EH (cell line): ENCODE results near the gene DRAXIN.

Experiments
- DNase-seq: peaks from one replicate; pipeline ENCODE4 v3.0.0-alpha.2; 2015; ENCODE audit warnings: low read depth

Gene DRAXIN

DNA sequence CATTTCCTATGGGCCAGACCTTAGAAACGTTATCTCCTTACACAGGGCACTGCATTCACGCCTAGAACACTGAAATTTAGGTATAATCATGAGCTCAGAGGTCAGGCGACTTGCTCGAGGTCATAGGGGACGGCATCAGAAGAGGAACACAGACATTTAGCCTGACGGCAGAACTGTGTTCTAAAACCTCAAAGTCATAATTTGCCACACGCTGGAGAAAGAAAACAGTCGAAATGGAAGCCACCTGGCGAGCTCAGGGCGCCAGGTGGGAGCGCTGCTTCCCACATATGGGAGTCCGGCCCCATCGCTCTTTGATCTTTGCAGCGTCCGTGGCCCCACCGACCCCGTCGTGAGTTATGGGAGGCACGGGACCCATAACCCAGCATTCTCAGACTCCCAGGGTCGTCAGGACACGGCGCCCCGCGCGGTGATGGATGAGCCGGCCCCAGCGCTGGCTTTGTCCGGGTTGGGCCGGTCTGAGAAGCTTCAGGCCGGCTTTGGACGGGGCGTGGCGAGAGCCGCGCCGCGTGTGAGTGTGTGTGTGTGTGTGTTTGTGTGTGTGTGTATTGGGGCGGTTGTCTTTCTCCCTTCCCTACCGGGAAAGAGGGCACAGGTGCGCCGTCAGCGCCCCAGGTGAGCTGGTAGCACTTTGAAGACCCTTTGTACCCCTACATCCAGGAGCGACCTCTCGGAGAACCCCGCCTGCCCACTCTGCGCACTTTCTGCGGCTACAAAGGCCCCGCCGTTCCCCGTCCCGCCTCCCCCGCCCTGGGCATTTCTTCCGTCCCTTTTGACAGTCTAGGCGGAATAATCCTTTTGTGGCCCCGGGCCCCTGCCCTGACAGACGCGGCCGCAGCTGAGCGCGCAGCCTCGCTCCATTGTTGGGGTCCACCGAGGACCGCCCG, 861 bp upstream of the DRAXIN start:
- DNase-seq: no peak

DNA sequence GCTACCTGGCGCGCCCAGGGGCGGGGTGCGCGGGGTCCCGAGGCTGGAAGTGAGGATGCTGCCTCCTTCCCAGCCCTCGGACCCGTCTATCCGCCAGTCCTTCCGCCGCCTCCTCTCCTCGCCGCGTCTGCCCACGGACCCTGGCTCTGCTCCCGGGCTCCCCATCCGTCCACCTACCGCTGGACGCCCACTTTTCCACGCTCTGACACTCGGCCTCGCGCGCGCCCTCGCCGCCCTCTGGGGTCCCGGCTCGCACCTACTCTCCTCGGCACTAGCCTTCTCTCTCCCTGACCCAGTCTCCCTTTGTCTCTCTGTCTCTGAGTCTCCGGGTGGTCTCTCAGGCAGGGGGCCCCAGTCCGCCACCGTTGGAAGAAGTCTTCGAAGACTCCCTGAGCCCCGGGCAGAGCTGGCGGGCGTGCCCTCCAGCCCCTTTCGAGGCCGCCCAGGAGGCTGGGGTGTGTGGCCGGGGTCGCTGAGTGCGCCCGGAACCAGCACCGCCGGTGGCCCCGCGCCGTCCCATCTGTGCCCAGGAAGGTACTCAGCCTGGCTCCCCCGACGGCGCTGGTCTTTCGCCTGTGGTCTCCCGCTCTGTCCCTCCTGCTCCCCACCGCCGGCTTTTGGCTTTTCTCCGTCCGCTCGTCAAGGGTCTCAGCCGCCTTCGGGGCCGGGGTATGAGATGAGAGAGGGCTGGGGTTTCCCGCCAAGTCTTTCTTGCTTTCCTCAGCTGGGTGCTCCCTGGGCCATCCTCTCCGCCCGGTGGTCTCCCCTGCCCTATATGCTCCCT, 610 bp downstream of the DRAXIN start:
- no peak for DNase-seq

DNA sequence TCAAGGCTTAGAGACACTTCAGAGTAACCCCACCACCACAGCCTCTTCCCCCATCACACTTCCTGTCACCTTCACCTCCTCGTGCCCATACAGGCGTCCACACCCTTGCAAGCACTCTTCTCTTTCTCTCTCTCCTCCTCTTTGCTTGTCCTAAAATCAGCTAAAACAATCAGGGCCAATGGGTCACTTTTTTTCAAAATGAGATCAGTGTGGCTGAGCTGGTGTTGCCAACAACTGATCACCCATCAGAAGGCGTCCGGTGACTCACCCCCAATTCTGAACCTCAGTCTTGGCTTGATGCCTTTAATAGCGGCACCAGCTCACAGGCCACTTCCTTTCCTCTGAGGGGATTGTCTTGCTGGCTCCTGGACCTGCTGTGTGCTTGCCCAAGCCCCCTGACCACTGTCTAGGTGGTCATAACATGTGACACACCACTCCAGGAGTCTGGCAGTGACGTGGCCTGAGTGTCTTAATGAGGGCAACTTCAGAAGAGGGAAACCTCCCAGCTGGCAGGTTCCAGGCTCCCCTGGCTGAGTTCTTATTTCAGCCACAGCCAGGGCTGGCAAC, 1.6 kb downstream of the DRAXIN start:
- peak; percentile 87 for DNase-seq

DNA sequence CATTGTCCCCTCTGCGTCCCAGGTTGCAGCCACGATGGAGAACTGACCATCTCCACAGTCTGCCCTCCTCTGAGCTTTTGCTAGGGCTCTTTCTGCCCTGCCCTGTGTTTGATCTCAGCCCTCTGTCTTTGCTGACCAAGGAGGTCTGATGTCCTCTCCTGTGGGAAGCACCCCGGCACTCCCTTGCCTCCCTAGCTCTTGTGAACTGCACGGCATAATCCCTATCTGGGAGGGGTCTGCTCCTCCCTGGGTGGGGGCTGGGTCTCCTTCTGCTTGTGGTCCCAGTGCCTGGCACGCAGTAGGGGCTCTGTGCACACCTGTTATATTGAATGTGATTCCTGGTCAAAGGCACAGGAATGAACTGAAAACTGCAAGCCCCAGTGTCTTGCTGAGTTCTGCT, 2.4 kb downstream of the DRAXIN start:
- DNase-seq: no peak

DNA sequence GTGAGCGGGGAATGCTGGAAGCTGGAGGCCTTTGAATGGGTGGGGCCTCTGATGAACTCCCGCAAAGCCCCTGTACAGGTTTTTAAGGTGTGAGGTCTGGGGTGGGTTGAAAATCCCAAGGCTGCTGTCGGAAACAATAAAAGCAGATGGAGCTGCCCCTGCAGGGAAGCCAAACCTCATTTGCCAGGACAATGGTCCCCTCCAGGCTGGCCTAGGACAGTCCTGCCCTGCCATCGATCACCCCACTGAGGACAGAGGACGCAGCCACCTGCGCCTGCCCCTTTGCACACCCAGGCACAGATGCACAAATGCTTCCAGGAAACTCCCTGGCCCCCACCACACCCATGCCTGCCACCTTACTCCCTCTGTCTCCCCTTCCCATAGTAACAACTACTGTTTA, 4.4 kb downstream of the DRAXIN start:
- no peak for DNase-seq

DNA sequence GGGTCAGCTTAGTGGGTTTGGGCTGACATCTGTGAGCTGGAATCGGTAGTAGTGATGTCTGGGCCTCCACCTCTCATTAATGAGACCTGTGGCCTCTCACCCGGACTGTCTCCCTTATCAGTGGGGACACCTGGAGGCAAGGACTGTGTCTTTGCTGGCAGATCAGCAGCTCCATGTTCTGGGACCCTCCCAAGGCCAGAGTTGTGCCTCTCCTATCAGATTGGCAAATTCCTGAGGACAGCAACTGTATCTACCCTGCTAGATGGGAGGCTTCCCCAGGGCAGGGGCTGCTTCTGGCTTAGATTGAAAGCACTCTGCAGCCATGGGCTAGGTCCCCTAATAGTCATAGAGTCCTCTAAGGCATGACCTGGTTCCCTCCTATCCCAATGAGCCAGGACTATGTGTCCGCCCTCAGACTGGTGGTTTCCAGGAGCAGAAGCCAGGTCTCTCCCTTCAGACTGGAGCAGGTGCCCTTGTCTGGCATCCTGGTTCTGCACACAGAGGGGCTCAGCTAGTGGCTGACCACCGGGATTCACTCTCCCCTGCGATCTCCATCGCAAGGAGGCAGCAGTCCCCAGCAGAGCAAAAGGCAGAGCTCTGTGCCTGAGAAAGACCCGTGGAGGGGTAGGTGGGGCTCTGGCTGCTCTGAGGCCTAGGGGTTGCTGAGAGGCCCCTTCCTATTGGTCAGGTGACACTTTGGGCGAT, 5.8 kb downstream of the DRAXIN start:
- no peak for DNase-seq

DNA sequence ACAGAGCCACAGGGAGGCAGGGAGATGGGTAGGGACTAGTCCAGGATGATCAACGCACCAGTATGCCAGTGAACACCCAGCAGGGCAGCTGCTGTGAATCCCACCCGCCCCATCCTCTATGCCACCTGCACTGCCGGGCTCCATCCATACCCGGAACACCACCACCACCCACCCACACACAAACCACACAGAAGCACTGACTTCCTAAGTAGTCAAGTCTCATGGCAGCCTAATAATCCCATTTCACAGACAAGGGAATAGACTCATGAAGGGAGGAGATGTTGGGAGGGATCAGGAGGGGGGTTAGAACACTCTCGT, 6.3 kb downstream of the DRAXIN start:
- no peak for DNase-seq

DNA sequence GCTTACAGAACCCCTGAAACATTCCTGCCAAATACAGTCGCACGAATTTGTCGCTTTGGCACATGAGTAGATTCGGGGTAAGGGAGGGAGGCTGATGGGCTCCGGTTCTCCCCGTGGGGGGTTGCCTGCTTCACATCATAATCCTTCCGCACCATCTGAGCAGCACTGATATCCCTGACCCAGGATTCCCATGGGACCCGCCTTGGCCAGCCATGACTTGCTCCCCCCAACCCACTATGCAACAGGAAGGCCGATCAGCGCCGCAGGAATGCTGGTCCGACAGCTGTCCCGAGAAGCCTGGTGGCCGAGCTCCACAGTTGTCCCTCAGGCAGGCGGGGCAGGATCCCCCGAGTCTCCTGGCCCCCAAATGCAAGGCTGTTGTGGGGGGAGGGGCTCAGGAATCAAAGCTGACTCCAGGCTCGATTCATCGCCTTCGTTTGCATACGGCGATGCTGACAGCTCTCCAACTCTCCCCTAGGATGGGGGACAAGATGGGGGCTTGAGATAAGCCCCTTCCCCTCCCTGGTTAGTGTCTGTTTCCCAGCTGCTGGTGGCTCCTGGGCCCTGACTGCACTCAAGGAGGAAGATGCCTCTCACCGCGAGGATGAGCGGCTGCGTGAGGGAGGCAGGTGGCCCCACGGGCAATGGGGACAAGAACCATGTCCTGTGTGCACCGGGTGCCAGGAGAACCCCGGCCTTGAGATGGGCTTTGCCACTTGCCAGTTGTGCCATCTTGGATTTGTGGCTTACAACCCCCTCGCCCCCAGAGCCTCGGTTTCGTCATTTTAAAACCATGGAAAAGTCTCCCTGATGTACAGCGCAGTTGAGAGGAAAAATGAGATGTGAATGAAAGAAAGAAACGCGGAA, 9.3 kb downstream of the DRAXIN start:
- DNase-seq: no peak

DNA sequence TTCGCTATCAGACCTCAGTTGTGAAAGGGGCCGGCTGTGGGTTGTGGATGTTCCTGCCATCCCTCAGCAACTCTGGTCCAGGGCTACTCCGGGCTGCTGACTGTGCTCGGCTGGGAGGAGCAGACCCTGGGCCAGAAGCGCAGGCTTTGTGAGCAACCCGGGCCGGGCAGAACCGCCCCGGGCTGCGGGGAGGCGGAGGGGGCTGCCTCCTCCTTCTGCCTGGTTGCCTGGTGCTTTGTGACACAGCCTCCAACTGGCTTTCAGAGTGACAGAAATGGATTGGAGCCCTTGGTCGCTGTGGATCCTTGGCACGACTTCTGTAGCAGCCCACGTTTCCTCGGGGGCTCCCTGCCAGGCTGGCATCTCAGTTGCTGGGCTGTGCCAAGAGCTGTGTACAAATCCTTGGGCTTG, 10.0 kb downstream of the DRAXIN start:
- DNase-seq: no peak

DNA sequence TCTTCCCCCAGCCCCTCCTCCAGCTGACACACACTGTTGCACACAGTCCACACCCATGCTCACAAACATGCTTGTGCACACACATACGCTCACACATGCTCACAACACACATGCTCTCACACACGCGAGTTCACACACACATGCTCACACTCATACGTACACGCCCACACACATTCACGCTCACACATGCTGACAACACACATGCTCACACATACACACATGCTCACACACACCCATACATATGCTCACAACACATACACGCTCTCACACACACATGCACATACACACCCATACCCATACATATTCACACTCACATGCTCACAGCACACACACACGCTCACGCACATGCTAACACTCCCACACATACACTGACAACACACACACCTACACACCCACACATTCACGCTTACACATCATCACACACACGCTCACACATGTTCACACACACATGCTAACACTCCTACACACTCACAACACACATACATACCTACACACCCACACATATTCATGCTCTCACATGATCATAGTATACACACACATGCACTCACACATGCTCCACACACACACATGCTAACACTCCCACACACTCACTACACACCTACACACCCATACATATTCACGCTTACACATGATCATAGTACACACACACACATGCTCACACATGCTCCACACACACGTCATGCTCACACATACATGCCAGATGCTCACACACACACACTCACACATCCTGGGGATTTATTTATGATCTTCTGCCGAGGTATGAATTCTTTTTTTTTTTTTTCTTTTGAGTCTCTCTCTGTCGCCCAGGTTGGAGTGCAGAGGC, 10.7 kb downstream of the DRAXIN start:
- DNase-seq: no peak

DNA sequence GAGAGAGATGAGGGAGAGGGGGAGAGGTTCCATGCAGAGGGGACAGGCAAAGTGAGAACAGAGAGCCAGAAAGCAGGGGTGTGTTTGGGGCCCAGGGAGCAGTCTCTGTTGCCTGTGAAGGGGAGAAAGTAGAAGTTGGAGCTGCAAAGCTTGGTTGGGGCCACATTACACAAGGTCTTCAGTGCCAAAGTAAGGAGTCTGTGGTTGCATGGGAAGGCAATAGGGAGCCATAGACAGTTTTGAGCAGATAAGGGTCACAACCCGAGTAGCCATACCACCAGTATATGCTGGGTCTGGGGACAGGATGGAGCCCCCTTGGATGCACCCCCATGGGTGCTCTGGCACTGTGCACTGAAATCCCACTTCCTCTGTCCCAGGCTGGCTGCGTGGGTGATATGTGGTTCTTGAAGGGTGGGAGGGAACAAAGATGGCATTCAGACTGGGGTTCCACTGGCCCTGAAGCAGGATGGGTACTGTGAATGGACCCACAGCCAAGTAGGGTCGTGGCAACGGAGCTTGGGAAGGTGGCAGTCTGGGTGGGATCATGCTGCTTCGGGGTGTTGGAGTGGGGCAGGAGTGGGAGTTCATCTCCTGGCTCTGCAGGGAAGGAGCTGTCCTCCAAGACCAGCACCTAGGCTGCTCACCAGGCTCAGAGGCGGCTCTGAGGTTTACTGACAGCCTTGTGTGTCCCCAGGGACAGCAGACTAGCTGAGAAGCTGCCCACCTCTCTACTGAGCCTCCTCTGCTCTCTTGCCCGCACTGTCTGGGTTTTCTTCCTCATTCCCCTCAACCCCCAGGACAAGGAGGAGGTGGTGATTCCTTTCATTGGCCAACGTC, 12.1 kb downstream of the DRAXIN start:
- no peak for DNase-seq

DNA sequence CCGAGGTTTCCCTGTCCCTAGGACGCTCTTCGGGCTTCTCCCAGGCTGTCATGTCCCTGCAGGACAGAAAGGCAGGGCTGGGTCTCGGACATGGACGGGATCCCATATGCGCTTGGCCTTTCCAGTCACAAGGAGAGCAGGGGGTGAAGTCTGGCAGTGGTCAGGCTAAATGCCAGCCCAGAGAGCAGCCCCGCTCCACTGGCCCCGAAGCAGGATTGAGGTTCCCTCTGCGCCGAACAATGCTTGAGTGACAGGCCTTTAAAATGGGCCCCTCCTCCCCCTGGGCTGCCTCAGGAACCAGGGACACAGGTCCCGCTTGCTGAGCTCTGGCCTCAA, 12.7 kb downstream of the DRAXIN start:
- no peak for DNase-seq

DNA sequence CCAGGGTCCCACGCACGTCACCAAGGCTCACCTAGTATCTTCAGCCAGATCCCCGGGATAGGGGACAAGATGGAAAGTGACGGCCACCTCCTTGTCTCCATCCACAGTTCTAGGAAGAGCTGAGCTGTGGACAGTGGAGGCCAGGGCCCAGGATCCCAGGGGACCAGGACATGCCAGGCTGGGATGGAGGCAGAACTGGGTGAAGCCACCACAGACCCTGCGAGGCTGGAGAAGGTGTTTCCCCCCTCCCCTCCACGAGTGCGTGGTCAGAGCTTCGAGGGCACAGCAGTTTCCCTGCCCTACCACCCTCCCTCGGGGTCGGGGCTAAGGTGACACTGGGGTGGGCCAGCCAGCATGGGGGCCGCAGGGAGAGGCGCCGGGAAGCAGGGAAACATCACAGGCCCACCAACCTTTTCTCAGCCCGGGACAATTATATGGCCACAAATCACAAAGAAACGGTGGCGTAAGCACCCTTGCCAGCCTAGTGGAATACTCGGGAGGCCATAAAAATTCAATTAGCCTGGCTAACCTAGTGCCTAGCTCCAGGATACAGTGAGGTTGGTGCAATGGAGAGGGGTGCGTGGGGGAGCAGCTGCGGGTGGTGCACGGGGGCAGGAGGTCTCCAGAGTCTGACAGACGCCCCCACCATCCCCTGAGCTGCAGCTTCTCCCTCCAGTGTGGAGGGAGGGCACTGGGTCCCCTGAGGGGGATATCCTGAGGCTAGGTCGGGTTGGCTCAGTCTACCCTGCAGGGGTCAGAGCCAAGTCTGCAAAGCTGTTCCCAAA, 13.4 kb downstream of the DRAXIN start:
- no peak for DNase-seq

DNA sequence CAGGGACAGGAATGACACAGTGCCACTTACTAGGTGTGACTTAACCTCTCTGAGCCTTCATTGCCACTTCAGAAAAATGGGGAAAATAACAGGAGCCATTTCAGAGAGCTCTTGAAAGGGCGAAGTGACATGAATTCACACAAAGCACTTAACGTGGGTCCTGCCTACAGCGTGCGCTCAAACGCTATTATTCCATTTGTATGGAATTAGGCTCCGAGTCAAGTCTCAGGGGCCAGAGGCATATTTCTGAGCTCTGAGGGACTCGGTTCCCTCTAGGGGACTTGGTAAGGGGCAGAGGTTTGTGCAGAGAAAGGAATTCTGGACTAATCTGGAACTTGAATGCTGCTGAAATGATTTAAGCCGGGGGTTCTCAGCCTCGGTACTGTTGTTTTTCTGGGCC, 14.1 kb downstream of the DRAXIN start:
- no peak for DNase-seq

DNA sequence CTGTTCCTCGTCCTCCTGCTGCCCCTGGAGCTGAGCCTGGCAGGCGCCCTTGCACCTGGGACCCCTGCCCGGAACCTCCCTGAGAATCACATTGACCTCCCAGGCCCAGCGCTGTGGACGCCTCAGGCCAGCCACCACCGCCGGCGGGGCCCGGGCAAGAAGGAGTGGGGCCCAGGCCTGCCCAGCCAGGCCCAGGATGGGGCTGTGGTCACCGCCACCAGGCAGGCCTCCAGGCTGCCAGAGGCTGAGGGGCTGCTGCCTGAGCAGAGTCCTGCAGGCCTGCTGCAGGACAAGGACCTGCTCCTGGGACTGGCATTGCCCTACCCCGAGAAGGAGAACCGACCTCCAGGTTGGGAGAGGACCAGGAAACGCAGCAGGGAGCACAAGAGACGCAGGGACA, 14.8 kb downstream of the DRAXIN start:
- no peak for DNase-seq

DNA sequence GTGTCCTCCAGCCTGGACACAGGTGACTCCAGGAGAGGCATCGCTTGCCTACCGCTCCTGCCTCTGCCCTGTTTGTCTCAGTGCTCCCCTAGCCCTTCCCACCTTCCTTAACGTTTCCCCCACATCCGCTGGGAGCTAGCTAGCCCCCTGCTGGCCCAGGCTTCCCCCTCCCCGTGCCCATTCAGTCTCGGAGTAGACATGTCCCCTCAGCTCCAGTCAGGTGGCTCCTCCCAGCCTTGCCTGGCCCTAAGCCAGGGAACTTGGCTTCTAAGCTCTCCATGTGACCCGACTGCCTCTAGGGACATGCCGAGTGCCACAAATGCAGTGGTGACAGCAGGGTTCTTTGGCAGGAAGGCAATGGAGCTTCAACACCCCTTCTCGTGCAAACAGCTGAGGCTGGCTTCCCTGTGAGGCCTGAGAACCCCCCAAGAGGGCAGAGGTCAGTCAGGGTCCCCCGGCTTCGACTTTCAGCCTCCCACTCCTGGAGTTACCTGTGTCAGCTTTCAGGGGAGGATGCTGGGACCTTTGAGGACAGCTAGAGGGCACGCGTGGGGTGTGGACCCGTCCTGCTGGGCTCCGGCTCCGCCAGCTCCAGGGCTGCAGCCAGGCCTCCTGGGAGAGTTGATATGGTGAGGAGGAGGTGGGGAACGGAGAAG, 16.2 kb downstream of the DRAXIN start:
- DNase-seq: no peak

DNA sequence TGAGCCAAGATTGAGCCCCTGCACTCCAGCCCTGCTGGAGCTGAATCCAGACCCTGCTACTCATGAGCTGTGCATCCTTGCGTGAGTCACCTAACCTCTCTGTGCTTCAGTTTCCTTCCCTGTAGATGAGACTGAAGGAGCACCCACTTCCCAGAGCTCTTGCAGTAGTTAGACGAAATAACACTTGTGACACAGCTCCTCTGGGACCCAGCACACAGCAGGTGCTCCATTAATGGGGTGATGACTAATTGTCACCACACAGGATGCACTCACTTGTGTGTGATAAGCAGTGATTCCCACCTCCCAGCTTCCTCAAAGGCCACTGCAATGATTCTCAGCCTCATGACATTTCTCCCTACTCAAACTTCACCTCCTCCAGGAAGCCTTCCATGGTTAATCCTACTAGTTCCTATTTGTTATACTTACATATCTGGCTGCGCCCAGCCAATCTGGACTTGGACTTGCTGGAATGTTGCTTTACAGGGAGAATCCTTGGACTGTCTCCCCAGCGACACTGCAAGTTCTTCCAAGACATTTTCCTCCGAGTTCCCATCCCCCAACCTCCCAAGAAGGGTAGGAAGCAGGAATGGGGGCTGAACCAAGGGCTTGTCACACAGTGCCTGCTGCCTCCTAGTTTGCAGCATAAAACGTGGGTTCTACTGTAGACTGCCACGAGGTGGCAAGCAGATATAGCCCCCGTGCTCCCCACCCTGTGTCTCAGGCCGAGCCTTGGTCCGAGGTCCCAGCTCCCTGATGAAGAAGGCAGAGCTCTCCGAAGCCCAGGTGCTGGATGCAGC, 17.2 kb downstream of the DRAXIN start:
- DNase-seq: no peak

DNA sequence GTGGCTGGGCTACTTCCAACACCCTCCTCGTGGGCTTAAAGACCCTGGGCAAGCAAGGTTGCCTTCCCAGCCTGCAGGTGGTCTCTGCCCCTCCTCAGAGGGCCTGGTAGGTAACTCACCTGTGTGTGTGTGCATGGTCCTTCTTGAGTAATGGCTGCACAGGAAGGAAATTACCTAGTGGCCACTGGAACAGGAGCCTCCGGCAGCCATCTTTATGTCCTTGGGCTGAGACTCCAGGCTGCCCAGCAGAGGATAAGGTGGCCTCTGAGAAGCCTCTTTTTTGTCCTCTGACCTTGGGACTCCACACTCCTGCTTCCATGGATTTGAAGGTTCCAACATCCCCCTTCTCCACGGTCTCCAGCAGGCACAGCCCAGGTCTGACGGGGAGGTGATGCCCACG, 20.0 kb downstream of the DRAXIN start:
- DNase-seq: no peak
